AG04449 (cell line): ENCODE measurements around the gene NF1.
"Not testable (repeated sequence)": the region's sequence is repeated elsewhere in the genome, so short reads cannot be mapped to it uniquely, and the experiment has no call there.

Experiments used
- CTCF ChIA-PET: fragments of 350-600 bp; formaldehyde crosslinking; extraction: SDS; loops from one replicate; lab custom pipeline; 2021; ENCODE audit warnings: antibody characterized with exemption; lab: Yijun Ruan, JAX
- POLR2A ChIA-PET: fragments of 400-600, 350-600 bp; formaldehyde crosslinking; extraction: SDS; loops from one replicate; lab custom pipeline; 2020; ENCODE audit warnings: antibody characterized with exemption, inconsistent platforms; lab: Yijun Ruan, JAX
- DNase-seq: peaks from one replicate; pipeline ENCODE4 v3.0.0-alpha.2; 2010; ENCODE audit warnings: low read depth, low spot score
- H3K4me3 ChIP-seq: 2 replicates; pipeline ENCODE4 v1.5.1; 2011; ENCODE audit warnings: low read depth, mild to moderate bottlenecking, control low read depth, low read length
- TF ChIP-seq, protein P1 (sequence below): IDR thresholded peaks from one replicate; pipeline ENCODE4 v1.5.1; 2011; ENCODE audit warnings: mild to moderate bottlenecking, moderate library complexity, low read length, control low read depth, inconsistent platforms; ENCODE audit not compliant: insufficient read depth; ENCODE audit errors: missing control alignments

Gene NF1

DNA sequence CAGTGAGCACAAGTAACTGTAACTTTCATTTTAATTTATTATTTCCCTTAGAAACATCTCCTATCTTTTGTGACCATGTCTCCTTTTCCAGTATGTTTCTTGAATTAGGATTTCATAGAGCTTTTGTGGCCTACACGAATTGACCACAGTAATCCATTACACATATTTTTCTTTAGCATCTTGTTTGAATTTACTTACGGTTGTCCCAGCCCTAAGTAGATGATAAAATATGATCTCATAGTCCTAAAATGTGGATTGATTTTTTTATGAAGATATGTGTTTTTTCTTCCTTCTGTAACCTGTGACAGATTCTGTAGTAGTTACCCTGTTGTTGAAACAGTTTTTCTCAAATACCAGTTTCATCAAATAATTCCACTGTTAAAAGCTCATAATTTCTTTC is 61.5 kb downstream of the NF1 start:
- ChIA-PET CTCF (interaction anchor here (1.0 to 1.7 kb wide), 4 partner anchors 27 to 144 kb away, joined by 3 to 5 read pairs (median 4); no protein-coding TSS in a partner anchor), POLR2A (no interaction called here)
- DNase-seq = peak; percentile 54

DNA sequence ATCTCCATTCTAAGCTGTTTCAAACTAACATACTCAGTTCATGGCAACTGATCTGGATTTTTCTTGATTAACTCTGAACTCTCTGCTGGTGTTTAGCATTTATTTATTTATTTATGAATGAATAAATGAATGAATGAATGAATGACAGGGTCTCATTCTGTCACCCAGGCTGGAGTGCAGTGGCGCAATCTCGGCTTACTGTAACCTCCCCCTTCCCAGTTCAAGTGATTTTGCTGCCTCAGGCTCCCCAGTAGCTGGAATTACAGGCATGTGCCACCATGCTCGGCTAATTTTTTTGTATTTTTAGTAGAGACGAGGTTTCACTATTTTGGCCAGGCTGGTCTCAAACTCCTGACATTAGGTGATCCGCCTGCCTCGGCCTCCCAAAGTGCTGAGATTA is 62.1 kb downstream of the NF1 start:
- H3K4me3 ChIP-seq, DNase-seq, POLR2A ChIA-PET: not testable (repeated sequence)
- CTCF ChIA-PET = interaction anchor here (1.0 to 1.7 kb wide), 3 partner anchors 27 to 145 kb away, joined by 4 to 5 read pairs (median 4); no protein-coding TSS in a partner anchor

More for the DNA sequence above, 61.5 kb downstream of the NF1 start:
- H3K4me3 ChIP-seq = no peak overlapping the region
- TF ChIP-seq, protein P1, sequence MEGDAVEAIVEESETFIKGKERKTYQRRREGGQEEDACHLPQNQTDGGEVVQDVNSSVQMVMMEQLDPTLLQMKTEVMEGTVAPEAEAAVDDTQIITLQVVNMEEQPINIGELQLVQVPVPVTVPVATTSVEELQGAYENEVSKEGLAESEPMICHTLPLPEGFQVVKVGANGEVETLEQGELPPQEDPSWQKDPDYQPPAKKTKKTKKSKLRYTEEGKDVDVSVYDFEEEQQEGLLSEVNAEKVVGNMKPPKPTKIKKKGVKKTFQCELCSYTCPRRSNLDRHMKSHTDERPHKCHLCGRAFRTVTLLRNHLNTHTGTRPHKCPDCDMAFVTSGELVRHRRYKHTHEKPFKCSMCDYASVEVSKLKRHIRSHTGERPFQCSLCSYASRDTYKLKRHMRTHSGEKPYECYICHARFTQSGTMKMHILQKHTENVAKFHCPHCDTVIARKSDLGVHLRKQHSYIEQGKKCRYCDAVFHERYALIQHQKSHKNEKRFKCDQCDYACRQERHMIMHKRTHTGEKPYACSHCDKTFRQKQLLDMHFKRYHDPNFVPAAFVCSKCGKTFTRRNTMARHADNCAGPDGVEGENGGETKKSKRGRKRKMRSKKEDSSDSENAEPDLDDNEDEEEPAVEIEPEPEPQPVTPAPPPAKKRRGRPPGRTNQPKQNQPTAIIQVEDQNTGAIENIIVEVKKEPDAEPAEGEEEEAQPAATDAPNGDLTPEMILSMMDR = no peak

- DNase-seq = no peak
- no peak overlapping the region for H3K4me3 ChIP-seq
- TF ChIP-seq, protein P1 = no peak
- POLR2A ChIA-PET = no interaction called here
- CTCF ChIA-PET = interaction anchor here (1.2 kb wide), 1 partner anchor 13 kb away, joined by 3 read pairs; no protein-coding TSS in a partner anchor
These were observed 64.1 kb downstream of the NF1 start for GRCh38 chr17:31158746-31159377.

DNA sequence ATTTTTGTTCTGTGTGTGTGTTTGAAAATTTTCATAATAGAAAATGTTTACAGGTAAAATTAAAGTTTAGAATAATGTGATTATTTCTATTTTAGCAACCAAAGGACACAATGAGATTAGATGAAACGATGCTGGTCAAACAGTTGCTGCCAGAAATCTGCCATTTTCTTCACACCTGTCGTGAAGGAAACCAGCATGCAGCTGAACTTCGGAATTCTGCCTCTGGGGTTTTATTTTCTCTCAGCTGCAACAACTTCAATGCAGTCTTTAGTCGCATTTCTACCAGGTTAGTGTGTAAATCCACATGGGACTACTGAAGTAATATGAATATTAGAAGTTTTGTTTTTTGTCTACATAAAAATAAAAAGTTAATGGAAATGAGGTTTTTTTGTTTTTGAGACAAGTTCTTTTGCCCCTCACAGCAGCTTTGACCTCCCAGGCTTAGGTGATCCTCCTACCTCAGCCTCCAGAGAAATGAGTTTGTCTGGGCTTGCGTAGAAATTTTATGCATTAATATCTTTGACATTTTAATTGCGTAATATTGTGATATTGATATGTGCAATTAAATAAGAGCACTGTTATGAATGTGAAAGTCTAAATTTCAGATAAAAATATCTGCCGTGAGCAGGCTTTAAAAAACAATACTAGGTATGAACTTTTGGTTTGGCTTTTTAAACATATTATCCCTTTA is 68.5 kb downstream of the NF1 start:
- ChIA-PET CTCF (no interaction called here), POLR2A (no interaction called here)
- DNase-seq = no peak
- TF ChIP-seq, protein P1 = no peak
- no peak overlapping the region for H3K4me3 ChIP-seq

- TF ChIP-seq, protein P1 = no peak
- no peak for DNase-seq
- POLR2A ChIA-PET = no interaction called here
- no peak overlapping the region for H3K4me3 ChIP-seq
- CTCF ChIA-PET = interaction anchor here (1.8 kb wide), 1 partner anchor 43 kb away, joined by 5 read pairs; no protein-coding TSS in a partner anchor
These were observed 72.3 kb downstream of the NF1 start for GRCh38 chr17:31167111-31167510.

DNA sequence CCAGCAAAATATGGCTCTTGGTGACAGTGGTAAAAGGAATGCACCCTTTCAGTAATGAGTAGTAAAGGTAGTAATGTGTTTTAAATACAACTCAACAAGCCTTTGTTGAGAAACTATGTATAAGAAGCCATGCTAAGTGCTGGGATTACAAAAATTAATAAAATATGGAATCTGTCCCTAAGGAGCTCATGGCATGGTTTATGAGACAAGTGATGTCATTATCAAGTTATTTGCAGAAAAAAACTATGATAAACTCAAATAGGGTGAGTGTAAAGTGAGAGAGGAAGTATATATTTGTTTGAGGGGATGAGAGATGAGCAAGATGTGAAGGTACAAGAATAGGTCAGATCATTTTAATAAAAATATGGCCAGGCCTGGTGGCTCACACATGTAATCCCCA is 76.9 kb downstream of the NF1 start:
- CTCF ChIA-PET = no interaction called here
- TF ChIP-seq, protein P1 = no peak
- no peak overlapping the region for H3K4me3 ChIP-seq
- POLR2A ChIA-PET = no interaction called here
- no peak for DNase-seq
